Aorta (tissue), 5 donors: Measurements from ENCODE around the gene GFPT1. TPM values are rescaled to one million over a fixed set of nuclear protein-coding genes. Genes with fewer than 3 reads are reported as not detected.
"Not testable (repeated sequence)": the region's sequence is repeated elsewhere in the genome, so short reads cannot be mapped to it uniquely, and the experiment has no call there.

ENCODE experiments used
- ATAC-seq: fragments of 200-7000 bp; cut with Tn5 transposase; one replicate; pipeline ENCODE4 v1.9.1; 2022; ENCODE audit warnings: moderate library complexity; ENCODE audit not compliant: low FRiP score
- DNase-seq, 2 donors: peaks; one replicate each; pipeline ENCODE4 v3.0.0-alpha.2; 2020
- H3K27ac ChIP-seq, 2 donors: one replicate each; pipeline ENCODE4 v1.5.1; 2013; ENCODE audit warnings: low read length in 2 of 2, mild to moderate bottlenecking in 2 of 2, moderate library complexity in 2 of 2, control low read depth in 1 of 2, inconsistent platforms in 1 of 2, low read depth in 1 of 2
- H3K27me3 ChIP-seq, 2 donors: one replicate each; pipeline ENCODE4 v1.6.1; 2013; ENCODE audit warnings: control low read depth in 1 of 2, low read length in 1 of 2, mild to moderate bottlenecking in 1 of 2, moderate library complexity in 1 of 2; ENCODE audit not compliant: insufficient read depth in 2 of 2, control insufficient read depth in 1 of 2
- H3K36me3 ChIP-seq, 2 donors: one replicate each; pipeline ENCODE4 v1.6.1; 2013; ENCODE audit warnings: control low read depth in 1 of 2, low read length in 1 of 2, mild to moderate bottlenecking in 1 of 2; ENCODE audit not compliant: insufficient read depth in 2 of 2, control insufficient read depth in 1 of 2
- H3K4me1 ChIP-seq, 2 donors: one replicate each; pipeline ENCODE4 v1.6.1; 2013; ENCODE audit warnings: low read length in 2 of 2, control low read depth in 1 of 2, mild to moderate bottlenecking in 1 of 2, moderate library complexity in 1 of 2; ENCODE audit not compliant: insufficient read depth in 2 of 2, control insufficient read depth in 1 of 2
- H3K4me3 ChIP-seq, 2 donors: one replicate each; pipeline ENCODE4 v1.5.1; 2013; ENCODE audit warnings: low read length in 2 of 2, control low read depth in 1 of 2, mild to moderate bottlenecking in 1 of 2
- H3K9me3 ChIP-seq: one replicate; pipeline ENCODE4 v1.6.1; 2013; ENCODE audit warnings: mild to moderate bottlenecking, low read length; ENCODE audit not compliant: control insufficient read depth
- WGBS, 2 donors: extraction: QIAGEN DNeasy Blood & Tissue Kit; methylation state at CpG; one replicate each; pipeline ENCODE4 v1.1.7; 2013; 5-methylcytosine and 5-hydroxymethylcytosine counted together
- intact Hi-C, 2 donors: fragments of 100-400 bp; cut with DNase I; formaldehyde crosslinking; loops; one replicate each; pipeline versions ENCODE4 v1.14.2 to v1.15.0; 2022
- polyA plus RNA-seq, 2 donors: library from polyadenylated mRNA; stranded (reverse); fragments of 200-250 nt; gene quantifications; one replicate each; pipeline ENCODE4 v1.2.3, GENCODE V29; 2013
- total RNA-seq, 2 donors: library from RNA; stranded (reverse); fragmentation: NEBNext Ultra II Directional; extraction: Animal tissue kit (Norgen Biotek cat#: 25700); gene quantifications; one replicate each; pipeline ENCODE4 v1.2.1, GENCODE V29; 2021
- donor health status: healthy with polysubstance abuse.
- donor health status: Bipolar disorder and iron deficiency.
- donor health status: DM: no; HTN: no; CAD: no.
- donor health status: DM: no; HTN: no; CAD: no.
- donor health status: DM: yes; HTN: yes; CAD: no.

GFPT1 gene
- total and polyA plus RNA-seq, 4 donors, result 14.8 to 95.9 (median 41.6) TPM

DNA sequence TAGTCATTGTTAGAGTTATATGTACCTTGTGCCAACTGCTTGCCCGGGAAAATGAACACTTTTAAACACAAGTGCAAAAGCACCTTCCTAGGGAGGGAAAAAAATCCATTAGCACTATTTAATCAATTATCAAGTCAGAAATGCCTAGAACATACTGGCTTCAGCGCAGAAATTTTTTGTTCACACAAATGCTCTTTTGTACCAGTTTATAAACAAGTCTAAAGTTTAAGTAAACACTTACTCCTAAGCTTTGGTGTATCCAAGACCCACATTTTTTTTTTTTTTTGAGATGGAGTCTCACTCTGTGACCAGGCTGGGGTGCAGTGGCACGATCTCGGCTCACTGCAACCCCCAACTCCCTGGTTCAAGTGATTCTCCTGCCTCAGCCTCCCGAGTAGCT is 30.6 kb downstream of the GFPT1 start:
- Histone ChIP-seq H3K36me3 (peaks cover 6 to 7% of the 10 kb centered on the region in 2 donors), H3K27me3 (no peaks in the 10 kb centered on the region), H3K4me1 (no peaks in the 10 kb centered on the region), H3K9me3 (no peaks in the 10 kb centered on the region), H3K27ac (no peak overlapping the region), H3K4me3 (no peak overlapping the region)
- intact Hi-C loops, result no loop called here
- WGBS, 2 donors, result 81 to 82% methylated on average over 5 of the region's 5 CpGs
- ATAC-seq (no peak), DNase-seq (no peak)

GRCh38 chr2:69354976-69355375 is 32.1 kb downstream of the GFPT1 start:
- intact Hi-C loops, H3K9me3 ChIP-seq, H3K27ac ChIP-seq, H3K4me3 ChIP-seq, DNase-seq, H3K27me3 ChIP-seq, H3K36me3 ChIP-seq, H3K4me1 ChIP-seq, ATAC-seq: not testable (repeated sequence)
- WGBS, 2 donors, result 73 to 75% methylated on average over 3 of the region's 3 CpGs

GRCh38 chr2:69353360-69353759 is 33.7 kb downstream of the GFPT1 start:
- ATAC-seq (no peak), DNase-seq (no peak)
- intact Hi-C loops, result no loop called here
- no peaks in the 10 kb centered on the region for H3K27me3 ChIP-seq
- peaks cover 5 to 6% of the 10 kb centered on the region in 2 donors for H3K36me3 ChIP-seq
- 65 to 66% methylated on average over 5 of the region's 5 CpGs for WGBS, 2 donors
- H3K9me3 ChIP-seq, result no peaks in the 10 kb centered on the region
- H3K27ac ChIP-seq, result peak overlapping the region in 1 of 2 donors; percentile 2
- H3K4me3 ChIP-seq, result no peak overlapping the region
- H3K4me1 ChIP-seq, result no peaks in the 10 kb centered on the region

- H3K27ac ChIP-seq, result no peak overlapping the region
- DNase-seq (no peak), ATAC-seq (no peak)
- no peaks in the 10 kb centered on the region for H3K4me1 ChIP-seq
- intact Hi-C loops, result no loop called here
- WGBS, 2 donors, result 96 to 98% methylated on average over 1 of the region's 1 CpG
- H3K4me3 ChIP-seq, result no peak overlapping the region
- H3K9me3 ChIP-seq, result no peaks in the 10 kb centered on the region
- H3K27me3 ChIP-seq, result no peaks in the 10 kb centered on the region
- H3K36me3 ChIP-seq, result peaks cover 3 to 6% of the 10 kb centered on the region in 2 donors
Measured at GRCh38 chr2:69348781-69349180, 38.2 kb downstream of the GFPT1 start.

GRCh38 chr2:69345434-69345833 is 41.6 kb downstream of the GFPT1 start:
- H3K27ac ChIP-seq, result no peak overlapping the region
- no peaks in the 10 kb centered on the region for H3K9me3 ChIP-seq
- intact Hi-C loops, result no loop called here
- H3K4me3 ChIP-seq, result no peak overlapping the region
- ATAC-seq, result no peak
- H3K36me3 ChIP-seq, result peaks cover 8 to 15% of the 10 kb centered on the region in 2 donors
- no peaks in the 10 kb centered on the region for H3K4me1 ChIP-seq
- H3K27me3 ChIP-seq, result no peaks in the 10 kb centered on the region
- no peak for DNase-seq

GRCh38 chr2:69344305-69344704 is 42.7 kb downstream of the GFPT1 start:
- Histone ChIP-seq H3K27me3 (no peaks in the 10 kb centered on the region), H3K4me3 (no peak overlapping the region), H3K36me3 (peaks cover 7 to 15% of the 10 kb centered on the region in 2 donors), H3K4me1 (peaks cover 0 to 1% of the 10 kb centered on the region in 2 donors), H3K27ac (no peak overlapping the region), H3K9me3 (no peaks in the 10 kb centered on the region)
- no peak for DNase-seq
- no peak for ATAC-seq
- intact Hi-C loops, result no loop called here

DNA sequence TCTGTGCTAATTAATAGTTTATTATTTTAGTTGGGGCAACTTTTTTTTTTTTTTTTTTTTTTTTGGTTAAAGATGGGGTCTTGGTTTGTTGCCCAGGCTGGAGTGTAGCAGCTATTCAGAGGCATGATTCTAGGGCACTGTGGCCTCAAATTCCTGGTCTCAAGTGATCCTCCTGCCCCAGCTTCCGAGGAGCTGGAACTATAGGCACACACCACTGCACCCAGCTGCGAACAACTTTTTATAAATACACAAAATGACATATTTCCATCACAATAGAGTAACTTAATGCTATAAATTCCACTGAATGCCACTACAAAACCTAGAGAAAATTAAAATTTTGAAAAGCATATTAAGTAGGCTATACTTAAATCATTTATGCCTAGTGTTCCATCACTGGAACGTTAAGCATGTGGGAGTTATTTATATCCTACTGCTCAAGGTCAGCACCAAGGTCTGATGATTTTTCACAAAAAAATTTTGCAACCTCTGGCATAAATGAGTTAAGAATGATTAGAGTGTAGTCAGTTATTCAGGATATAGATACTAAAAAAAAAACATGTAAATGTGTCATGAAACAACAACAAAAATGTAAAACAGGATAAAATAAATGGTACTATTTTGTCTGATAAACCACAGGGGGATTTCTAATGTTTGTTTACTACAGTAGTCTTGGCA is 46.8 kb downstream of the GFPT1 start:
- H3K27ac ChIP-seq, result peak overlapping the region in 1 of 2 donors; percentile 33
- no peak for DNase-seq
- intact Hi-C loops, result no loop called here

GRCh38 chr2:69335311-69335710 is 51.7 kb downstream of the GFPT1 start:
- WGBS, 2 donors, result 10 to 12% methylated on average over 2 of the region's 2 CpGs
- H3K4me1 ChIP-seq, result peaks cover 1 to 2% of the 10 kb centered on the region in 2 donors
- H3K9me3 ChIP-seq, result no peaks in the 10 kb centered on the region
- no peak for ATAC-seq
- DNase-seq, result no peak
- H3K27ac ChIP-seq, result no peak overlapping the region
- H3K4me3 ChIP-seq, result no peak overlapping the region
- H3K27me3 ChIP-seq, result no peaks in the 10 kb centered on the region
- intact Hi-C loops, result no loop called here
- H3K36me3 ChIP-seq, result peaks cover 0 to 2% of the 10 kb centered on the region in 2 donors

More for the DNA sequence above, 46.8 kb downstream of the GFPT1 start:
- Histone ChIP-seq H3K4me3 (no peak overlapping the region), H3K4me1 (peaks cover 1 to 2% of the 10 kb centered on the region in 2 donors), H3K36me3 (peaks cover 6 to 12% of the 10 kb centered on the region in 2 donors), H3K27me3 (no peaks in the 10 kb centered on the region), H3K9me3 (no peaks in the 10 kb centered on the region)
- ATAC-seq, result no peak
- WGBS, 2 donors, result 21 to 23% methylated on average over 3 of the region's 3 CpGs

GRCh38 chr2:69333352-69333751 is 53.7 kb downstream of the GFPT1 start:
- no peak overlapping the region for H3K27ac ChIP-seq
- WGBS, 2 donors, result 77 to 86% methylated on average over 2 of the region's 2 CpGs
- H3K36me3 ChIP-seq, result peaks cover 0 to 3% of the 10 kb centered on the region in 2 donors
- H3K27me3 ChIP-seq, result no peaks in the 10 kb centered on the region
- intact Hi-C loops, result no loop called here
- DNase-seq (no peak), ATAC-seq (no peak)
- no peaks in the 10 kb centered on the region for H3K9me3 ChIP-seq
- H3K4me1 ChIP-seq, result peaks cover 0 to 2% of the 10 kb centered on the region in 2 donors
- H3K4me3 ChIP-seq, result no peak overlapping the region
